NCI-H446 (cell line): ENCODE data around the gene PRSS2.

Experiments
- DNase-seq, 2 experiments: peaks; one replicate each; lab custom pipeline; 2025; lab: John Stamatoyannopoulos, UW

Gene PRSS2

GRCh38 chr7:142801601-142802295 lies 31.0 kb downstream of the PRSS2 start:
- DNase-seq = no peak

GRCh38 chr7:142802301-142802700 lies 31.5 kb downstream of the PRSS2 start:
- no peak for DNase-seq

DNA sequence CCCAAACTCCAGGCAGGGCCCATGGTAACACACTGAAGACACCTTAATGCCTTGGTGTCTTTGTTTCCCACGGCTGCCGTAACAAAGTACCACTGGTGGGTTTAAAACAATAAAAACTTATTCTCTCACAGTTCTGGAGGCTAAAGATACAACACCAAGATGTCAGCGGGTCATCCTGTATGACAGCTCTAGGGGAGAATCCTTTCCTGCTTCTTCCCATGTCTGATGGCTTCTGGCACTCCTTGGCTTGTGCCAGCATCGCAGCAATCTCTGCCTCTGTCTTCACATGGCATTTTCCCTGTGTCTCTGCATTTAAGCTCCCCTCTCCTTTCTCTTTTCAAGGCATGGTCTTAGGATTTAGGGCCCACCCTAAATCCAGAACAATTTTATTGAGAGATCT lies 33.1 kb downstream of the PRSS2 start:
- no peak for DNase-seq

- DNase-seq = no peak
Measured at GRCh38 chr7:142804728-142805207, 34.0 kb downstream of the PRSS2 start.

GRCh38 chr7:142805350-142806021 lies 34.7 kb downstream of the PRSS2 start:
- no peak for DNase-seq

DNA sequence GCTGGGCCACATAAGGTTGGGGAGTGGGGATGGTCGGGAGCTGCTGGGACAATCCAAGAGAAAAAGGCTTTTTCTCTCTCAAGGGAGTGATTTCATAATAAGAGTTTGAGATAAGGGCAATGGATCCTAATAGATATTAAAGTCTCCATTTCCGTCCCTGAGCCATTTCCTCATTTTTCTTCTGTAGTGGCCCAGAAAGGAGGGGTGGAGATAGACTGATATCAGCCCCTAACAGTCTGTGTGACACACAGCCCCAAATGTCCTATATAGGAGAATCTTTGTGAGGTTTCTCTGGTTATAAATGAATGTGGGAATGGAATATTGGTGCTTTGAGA lies 35.2 kb downstream of the PRSS2 start:
- DNase-seq = no peak

GRCh38 chr7:142806957-142807356 lies 36.2 kb downstream of the PRSS2 start:
- DNase-seq = no peak

DNA sequence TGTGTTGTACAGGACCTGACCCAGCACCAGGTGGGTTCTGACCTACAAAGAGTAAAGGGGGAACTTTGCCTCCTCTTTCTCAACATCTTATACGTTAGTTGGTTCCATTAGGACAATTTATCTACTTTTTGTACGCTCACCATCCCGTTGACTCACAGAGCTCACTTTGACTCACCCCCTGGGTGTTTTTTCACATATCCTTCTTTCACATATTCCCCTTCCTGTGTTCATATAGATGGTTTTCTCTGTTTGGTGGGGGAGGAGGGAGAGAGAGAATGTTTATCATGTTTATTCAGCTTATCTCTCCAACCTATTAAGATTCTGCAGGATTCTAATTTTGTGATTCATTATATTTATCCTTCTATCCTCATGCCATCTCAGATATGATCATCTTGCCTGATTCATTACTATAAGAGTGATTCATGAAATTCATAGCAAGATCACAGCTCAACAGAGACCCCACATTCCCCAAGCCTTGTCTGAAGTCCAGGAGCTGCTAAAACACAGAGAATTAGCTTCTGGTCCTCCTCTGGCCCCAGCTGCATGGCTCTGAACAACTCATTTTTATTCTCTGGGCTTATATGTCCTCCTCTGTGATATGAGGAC lies 37.2 kb downstream of the PRSS2 start:
- DNase-seq = no peak

- no peak for DNase-seq
Measured at GRCh38 chr7:142808461-142808801, 37.7 kb downstream of the PRSS2 start.

GRCh38 chr7:142808802-142809583 lies 38.2 kb downstream of the PRSS2 start:
- DNase-seq = no peak

DNA sequence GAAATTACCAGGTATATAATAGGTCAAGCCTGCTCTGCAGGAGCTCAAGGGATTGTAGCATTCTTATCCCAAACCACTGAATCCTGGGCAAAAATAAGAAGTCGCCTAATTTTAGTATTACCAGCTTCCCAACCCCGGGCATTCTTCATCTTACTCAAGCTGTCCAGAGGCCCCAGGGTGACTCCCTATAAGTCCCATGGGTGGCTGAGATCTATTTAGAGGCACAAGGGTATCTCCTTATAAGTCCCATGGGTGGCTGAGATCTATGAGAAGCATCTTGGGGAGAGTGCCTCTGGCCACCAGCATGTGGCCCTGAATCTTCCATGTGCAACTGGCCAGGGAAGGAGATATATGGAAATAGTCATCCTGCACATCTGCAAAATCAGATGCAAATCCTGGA lies 38.9 kb downstream of the PRSS2 start:
- DNase-seq = no peak

DNA sequence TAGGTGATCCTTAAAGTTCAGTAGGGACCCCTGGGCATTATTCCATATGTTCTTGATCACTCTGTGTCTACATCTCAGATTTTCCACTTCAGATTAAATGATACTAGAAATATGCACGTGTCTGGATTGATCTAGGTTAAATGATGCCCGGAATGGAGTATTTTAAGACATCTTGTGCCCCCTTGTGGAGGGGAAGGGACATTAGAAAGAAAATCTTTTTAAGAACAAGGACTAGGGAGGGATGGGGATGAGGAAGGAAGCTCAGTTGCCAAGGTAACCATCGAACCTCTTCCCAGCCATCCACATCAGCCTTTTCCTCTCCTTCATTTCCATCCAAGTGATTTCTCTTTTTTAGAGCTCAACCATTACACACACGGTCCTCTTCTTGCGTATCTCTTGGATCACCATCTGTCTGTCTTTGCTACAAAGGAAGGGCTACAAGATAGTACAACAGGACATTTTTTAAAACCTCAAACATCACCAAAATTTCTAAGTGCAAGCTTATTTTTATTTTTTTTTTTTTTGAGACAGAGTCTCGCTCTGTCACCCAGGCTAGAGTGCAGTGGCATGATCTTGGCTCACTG lies 40.5 kb downstream of the PRSS2 start:
- peak in 1 of 2 experiments; percentile 20 for DNase-seq

- DNase-seq = no peak
Measured at GRCh38 chr7:142812437-142813215, 41.9 kb downstream of the PRSS2 start.

- no peak for DNase-seq
Measured at GRCh38 chr7:142813226-142813625, 42.5 kb downstream of the PRSS2 start.

DNA sequence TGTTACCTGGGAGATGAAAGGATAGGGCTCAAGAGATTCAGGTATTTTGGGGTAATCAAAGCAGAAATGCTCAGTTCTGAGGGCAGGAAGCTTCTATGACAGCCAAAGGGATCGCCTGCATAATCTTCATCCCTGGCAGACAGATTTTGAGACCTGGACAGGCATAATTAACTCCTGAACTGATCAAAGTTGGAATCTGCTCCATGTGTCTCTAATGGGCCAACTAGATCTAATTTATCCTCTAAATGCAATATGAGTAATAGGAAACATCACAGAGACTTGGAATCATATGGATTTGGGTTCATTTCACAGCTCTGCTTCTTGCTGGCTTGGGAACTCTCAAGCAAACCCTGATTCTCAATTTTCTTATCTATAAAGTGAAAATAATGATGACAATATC lies 42.9 kb downstream of the PRSS2 start:
- DNase-seq = no peak

DNA sequence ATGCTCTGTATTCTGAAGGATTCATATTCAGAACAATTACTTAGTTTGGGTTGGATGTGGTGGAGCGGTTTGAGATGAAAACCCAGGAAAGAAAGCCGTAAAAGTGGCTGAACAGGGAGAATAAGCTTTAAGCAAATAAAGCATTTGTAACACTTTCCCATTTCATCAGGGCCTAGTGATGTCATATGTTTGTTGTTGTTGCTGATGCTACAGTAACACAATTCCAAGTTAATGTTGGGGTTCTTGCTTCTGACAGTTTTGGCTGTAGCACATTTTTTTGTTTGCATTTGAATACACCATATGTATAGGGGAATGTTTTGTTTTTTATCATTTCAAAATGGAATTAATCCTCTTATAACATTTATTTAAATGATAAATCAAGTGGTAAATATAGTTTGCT lies 43.7 kb downstream of the PRSS2 start:
- no peak for DNase-seq

GRCh38 chr7:142815134-142815533 lies 44.4 kb downstream of the PRSS2 start:
- DNase-seq = no peak

GRCh38 chr7:142817506-142817905 lies 46.7 kb downstream of the PRSS2 start:
- no peak for DNase-seq

GRCh38 chr7:142819530-142819929 lies 48.8 kb downstream of the PRSS2 start:
- no peak for DNase-seq

GRCh38 chr7:142822714-142823113 lies 51.9 kb downstream of the PRSS2 start:
- no peak for DNase-seq
